K562 (cell line): ENCODE measurements around the gene AKAP13. TPM values are rescaled to one million over a fixed set of nuclear protein-coding genes. Genes with fewer than 3 reads are reported as not detected.

ENCODE experiments used
- ATAC-seq: fragments of 200-7000 bp; cut with Tn5 transposase; 3 replicates; pipeline ENCODE4 v1.9.1; 2020; ENCODE audit warnings: moderate library complexity
- BruUV-seq: library from RNA; stranded (reverse); fragments of 400-500 nt; replicated peaks from 2 replicates; lab custom pipeline; 2021; lab: Mats Ljungman, UMichigan
- CTCF ChIA-PET: fragments of 300-600 bp; formaldehyde crosslinking; extraction: SDS; loops from one replicate; lab custom pipeline; 2021; ENCODE audit warnings: low intra/inter-chr PET ratio; lab: Yijun Ruan, JAX
- POLR2A ChIA-PET: fragments of 300-600, 350-650 bp; sonication (Branson Sonifier 250); formaldehyde crosslinking; extraction: SDS; loops from one replicate; lab custom pipeline; 2021; ENCODE audit warnings: antibody characterized with exemption, inconsistent platforms; lab: Yijun Ruan, JAX
- DNase-seq, 4 experiments: peaks; one replicate each; pipeline versions ENCODE4 v3.0.0 to v3.0.0-alpha.2; 2011 to 2018; ENCODE audit warnings: low spot score in 3 of 4, mixed read lengths in 3 of 4; ENCODE audit errors: extremely low read depth in 1 of 4
- FAIRE-seq: peaks from 2 replicates; lab custom pipeline; 2011; peaks lifted over from hg19 to GRCh38; lab: Jason Lieb, UNC
- H2AFZ ChIP-seq: 2 replicates; pipeline ENCODE4 v1.6.0; 2011; ENCODE audit warnings: low read depth, low read length, control low read depth, inconsistent platforms
- H3K27ac ChIP-seq: fragments of 200-600 bp; 3 replicates; pipeline ENCODE4 v1.8.0; 2011; ENCODE audit warnings: low read depth, mild to moderate bottlenecking, control low read depth, inconsistent platforms, low read length, moderate library complexity, mixed read lengths; ENCODE audit errors: extremely low read depth
- H3K27me3 ChIP-seq, 2 experiments: fragments of 300-600 bp in 1 of 2; 2 replicates in 1 of 2; 3 replicates in 1 of 2; pipeline versions ENCODE4 v1.6.0 to v1.8.0; 2011; ENCODE audit warnings: inconsistent platforms in 2 of 2, low read length in 2 of 2, mild to moderate bottlenecking in 1 of 2, mixed read lengths in 1 of 2, moderate library complexity in 1 of 2; ENCODE audit not compliant: control insufficient read depth in 2 of 2, insufficient read depth in 2 of 2
- H3K36me3 ChIP-seq: fragments of 300-600 bp; 3 replicates; pipeline ENCODE4 v1.8.0; 2011; ENCODE audit warnings: mild to moderate bottlenecking, low read length, inconsistent platforms; ENCODE audit not compliant: control insufficient read depth, insufficient read depth
- H3K4me1 ChIP-seq, 2 experiments: fragments of 200-600 bp in 1 of 2; replicated peaks in 1 of 2; 2 replicates in 1 of 2; 3 replicates in 1 of 2; pipeline versions ENCODE4 v1.5.1 to v1.8.0; 2011; ENCODE audit warnings: inconsistent platforms in 2 of 2, low read length in 2 of 2, mild to moderate bottlenecking in 1 of 2, mixed read lengths in 1 of 2, moderate library complexity in 1 of 2; ENCODE audit not compliant: control insufficient read depth in 2 of 2, insufficient read depth in 2 of 2
- H3K4me2 ChIP-seq: 2 replicates; pipeline ENCODE4 v1.6.1; 2011; ENCODE audit warnings: low read length, control low read depth, inconsistent platforms, mixed read lengths; ENCODE audit not compliant: insufficient read depth
- H3K4me3 ChIP-seq: fragments of 200-600 bp; sonication (generic), shearing (Covaris generic); 2 replicates; pipeline ENCODE4 v1.5.1; 2016; ENCODE audit warnings: control low read depth, inconsistent platforms
- H3K79me2 ChIP-seq: fragments of 200-600 bp; 3 replicates; pipeline ENCODE4 v1.8.0; 2011; ENCODE audit warnings: low read length, inconsistent platforms; ENCODE audit not compliant: control insufficient read depth, insufficient read depth
- H3K9ac ChIP-seq, 2 experiments: 2 replicates each; pipeline versions ENCODE4 v1.6.0 to v1.6.1; 2011; ENCODE audit warnings: low read depth in 2 of 2, low read length in 2 of 2, control low read depth in 1 of 2, inconsistent platforms in 1 of 2, mild to moderate bottlenecking in 1 of 2, mixed read lengths in 1 of 2; ENCODE audit not compliant: insufficient read depth in 1 of 2
- H3K9me1 ChIP-seq: one replicate; pipeline ENCODE4 v1.6.0; 2011; ENCODE audit warnings: inconsistent platforms, mild to moderate bottlenecking, low read length, moderate library complexity; ENCODE audit not compliant: control insufficient read depth, insufficient read depth
- H3K9me3 ChIP-seq: replicated peaks from 2 replicates; pipeline ENCODE4 v1.5.1; 2011; ENCODE audit warnings: low read depth, low read length, inconsistent platforms; ENCODE audit not compliant: control insufficient read depth, insufficient read depth
- H4K20me1 ChIP-seq: replicated peaks from 2 replicates; pipeline ENCODE4 v1.6.1; 2011; ENCODE audit warnings: low read length, inconsistent platforms, mixed read lengths; ENCODE audit not compliant: control insufficient read depth, insufficient read depth
- CHD1 ChIP-seq: fragments of 200-600 bp; sonication (generic); IDR thresholded peaks from one replicate; pipeline ENCODE4 v1.6.1; 2012; ENCODE audit warnings: mild to moderate bottlenecking, moderate library complexity, low read length, inconsistent platforms
- HDAC1 ChIP-seq, 2 experiments: fragments of 450-650 bp; IDR thresholded peaks; 2 replicates each; pipeline ENCODE4 v1.6.1; 2016 to 2017; ENCODE audit warnings: inconsistent platforms in 1 of 2, mild to moderate bottlenecking in 1 of 2, moderate library complexity in 1 of 2
- HDGF ChIP-seq: fragments of 450-650 bp; IDR thresholded peaks from 2 replicates; pipeline ENCODE4 v1.6.1; 2016
- MAFK ChIP-seq: IDR thresholded peaks from 2 replicates; pipeline ENCODE4 v1.6.1; 2011; ENCODE audit warnings: low read length, improper control_type of control experiment
- TCFL5 ChIP-seq: fragments of 250-450 bp; sonication (Bioruptor Pico); conservative IDR thresholded peaks from 2 replicates; pipeline ENCODE4 v1.6.1; 2021; ENCODE audit warnings: mild to moderate bottlenecking, moderate library complexity, matching md5 sums
- ZEB2 ChIP-seq: fragments of 450-650 bp; IDR thresholded peaks from 2 replicates; pipeline ENCODE4 v1.6.1; 2016
- ZFP30 ChIP-seq: fragments of 250-450 bp; sonication (Bioruptor Pico); IDR thresholded peaks from 2 replicates; pipeline ENCODE4 v1.8.0; 2022; ENCODE audit warnings: moderate library complexity, mild to moderate bottlenecking, inconsistent platforms, borderline replicate concordance
- ZNF347 ChIP-seq: fragments of 450-650 bp; formaldehyde crosslinking; IDR thresholded peaks from 2 replicates; pipeline ENCODE4 v1.4.0; 2020; ENCODE audit warnings: low read depth, mild to moderate bottlenecking, moderate library complexity
- ZNF408 ChIP-seq: fragments of 250-450 bp; sonication (Bioruptor Pico); IDR thresholded peaks from 2 replicates; pipeline ENCODE4 v1.4.0; 2020; ENCODE audit warnings: low read depth, mild to moderate bottlenecking, moderate library complexity
- WGBS: fragments of 100-300 bp; shearing (Covaris generic); methylation state at CpG from one replicate; pipeline ENCODE4 v1.1.6; 2016; ENCODE audit warnings: low coverage, mixed read lengths; ENCODE audit not compliant: insufficient coverage; ENCODE audit errors: missing lambda C conversion rate; 5-methylcytosine and 5-hydroxymethylcytosine counted together
- in situ Hi-C: fragments of 300-500 bp; cut with MboI; formaldehyde crosslinking; loops from 4 replicates; pipeline ENCODE4 v1.15.0; 2018; ENCODE audit warnings: inconsistent platforms, mixed read lengths
- intact Hi-C: fragments of 100-400 bp; cut with micrococcal nuclease; formaldehyde crosslinking; loops from 2 replicates; pipeline ENCODE4 v1.14.2; 2022
- polyA plus RNA-seq, 8 experiments: library from polyadenylated mRNA; depleted of rRNA in 4 of 8; stranded (reverse) in 5 of 8; unstranded in 3 of 8; fragments of >200 nt; fragmentation: Nextera tagmentation in 2 of 8; fragmentation: Illumina TruSeq in 1 of 8; extraction: Ambion mirVana in 2 of 8; extraction: Trizol in 1 of 8; gene quantifications; 2 replicates each; pipeline versions ENCODE4 v1.2.1 to v1.2.3, GENCODE V29; 2011 to 2014; ENCODE audit warnings: inconsistent platforms in 1 of 8, missing spikeins in 1 of 8
- total RNA-seq, 7 experiments: library from RNA; depleted of rRNA in 6 of 7; stranded (reverse); fragments of >200 nt in 6 of 7; fragmentation: Illumina TruSeq in 2 of 7; extraction: Trizol in 2 of 7; gene quantifications; 2 replicates each; pipeline versions ENCODE4 v1.2.1 to v1.2.3, GENCODE V29; 2011 to 2021; ENCODE audit warnings: low replicate concordance in 1 of 7
- TF ChIP-seq, protein P1 (sequence below): sonication (generic); formaldehyde crosslinking; IDR thresholded peaks from 2 replicates; pipeline ENCODE4 v1.8.0; 2022; ENCODE audit warnings: missing genetic modification reagents, mild to moderate bottlenecking, moderate library complexity, borderline replicate concordance
- TF ChIP-seq, protein P2 (sequence below): fragments of 450-650 bp; IDR thresholded peaks from 2 replicates; pipeline ENCODE4 v1.6.1; 2016; ENCODE audit warnings: missing biosample characterization, missing genetic modification characterization
- TF ChIP-seq, protein P3 (sequence below): sonication (generic); formaldehyde crosslinking; IDR thresholded peaks from 2 replicates; pipeline ENCODE4 v1.8.0; 2022; ENCODE audit warnings: mild to moderate bottlenecking, missing genetic modification reagents
- TF ChIP-seq, protein P4 (sequence below): IDR thresholded peaks from 2 replicates; pipeline ENCODE4 v1.6.1; 2016; ENCODE audit warnings: missing genetic modification characterization, missing compliant biosample characterization
- TF ChIP-seq, protein P5 (sequence below): fragments of 450-650 bp; conservative IDR thresholded peaks from 2 replicates; pipeline ENCODE4 v1.6.1; 2016; ENCODE audit warnings: missing genetic modification characterization, low read depth, mild to moderate bottlenecking, missing compliant biosample characterization, moderate library complexity

AKAP13 gene
- total and polyA plus RNA-seq, 9 of the 15 experiments (the other 6 are each of a cell fraction or from before 2014, with no cell fraction given): 0.03 to 1.7 (median 0.42) TPM

DNA sequence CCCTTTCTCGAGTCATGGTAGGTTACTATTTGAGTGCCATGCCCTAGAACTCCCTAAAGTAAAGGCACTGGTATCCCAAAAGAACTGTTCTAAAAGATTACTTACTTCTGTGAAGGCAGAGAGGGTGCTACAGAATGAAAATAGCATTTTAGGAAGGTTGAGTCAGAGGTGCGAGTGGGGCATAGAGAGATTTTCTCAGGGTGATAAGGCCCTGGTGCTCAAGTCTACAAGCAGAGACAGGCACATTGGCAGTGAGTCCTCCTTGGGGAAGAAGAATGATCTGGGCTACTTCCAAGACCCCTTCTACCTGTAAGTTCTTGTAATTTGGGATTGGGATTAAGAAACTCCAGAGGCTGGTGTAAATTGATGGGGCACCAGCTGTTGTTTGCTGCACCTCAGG is 96.7 kb downstream of the AKAP13 start:
- no peak for FAIRE-seq
- ATAC-seq: no peak
- DNase-seq: no peak
- H4K20me1 ChIP-seq: no peaks in the 10 kb centered on the region
- intact Hi-C loops: no loop called here
- H3K9me3 ChIP-seq: no peaks in the 10 kb centered on the region
- CTCF ChIA-PET: no interaction called here
- H3K9me1 ChIP-seq: no peaks in the 10 kb centered on the region
- in situ Hi-C loops: no loop called here
- H3K9ac ChIP-seq: no peak overlapping the region
- H3K27me3 ChIP-seq: no peaks in the 10 kb centered on the region
- H3K79me2 ChIP-seq: no peaks in the 10 kb centered on the region
- H3K36me3 ChIP-seq: no peaks in the 10 kb centered on the region
- H3K4me3 ChIP-seq: no peak overlapping the region
- POLR2A ChIA-PET: no interaction called here
- TF ChIP-seq ZNF347 (CRISPR knock-in tag): no peak
- TF ChIP-seq, protein P1, sequence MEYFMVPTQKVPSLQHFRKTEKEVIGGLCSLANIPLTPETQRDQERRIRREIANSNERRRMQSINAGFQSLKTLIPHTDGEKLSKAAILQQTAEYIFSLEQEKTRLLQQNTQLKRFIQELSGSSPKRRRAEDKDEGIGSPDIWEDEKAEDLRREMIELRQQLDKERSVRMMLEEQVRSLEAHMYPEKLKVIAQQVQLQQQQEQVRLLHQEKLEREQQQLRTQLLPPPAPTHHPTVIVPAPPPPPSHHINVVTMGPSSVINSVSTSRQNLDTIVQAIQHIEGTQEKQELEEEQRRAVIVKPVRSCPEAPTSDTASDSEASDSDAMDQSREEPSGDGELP (CRISPR knock-in tag): no peak
- no peak for TF ChIP-seq ZFP30 (CRISPR knock-in tag)
- TF ChIP-seq, protein P2, sequence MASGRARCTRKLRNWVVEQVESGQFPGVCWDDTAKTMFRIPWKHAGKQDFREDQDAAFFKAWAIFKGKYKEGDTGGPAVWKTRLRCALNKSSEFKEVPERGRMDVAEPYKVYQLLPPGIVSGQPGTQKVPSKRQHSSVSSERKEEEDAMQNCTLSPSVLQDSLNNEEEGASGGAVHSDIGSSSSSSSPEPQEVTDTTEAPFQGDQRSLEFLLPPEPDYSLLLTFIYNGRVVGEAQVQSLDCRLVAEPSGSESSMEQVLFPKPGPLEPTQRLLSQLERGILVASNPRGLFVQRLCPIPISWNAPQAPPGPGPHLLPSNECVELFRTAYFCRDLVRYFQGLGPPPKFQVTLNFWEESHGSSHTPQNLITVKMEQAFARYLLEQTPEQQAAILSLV (tag): no peak
- TF ChIP-seq, protein P3, sequence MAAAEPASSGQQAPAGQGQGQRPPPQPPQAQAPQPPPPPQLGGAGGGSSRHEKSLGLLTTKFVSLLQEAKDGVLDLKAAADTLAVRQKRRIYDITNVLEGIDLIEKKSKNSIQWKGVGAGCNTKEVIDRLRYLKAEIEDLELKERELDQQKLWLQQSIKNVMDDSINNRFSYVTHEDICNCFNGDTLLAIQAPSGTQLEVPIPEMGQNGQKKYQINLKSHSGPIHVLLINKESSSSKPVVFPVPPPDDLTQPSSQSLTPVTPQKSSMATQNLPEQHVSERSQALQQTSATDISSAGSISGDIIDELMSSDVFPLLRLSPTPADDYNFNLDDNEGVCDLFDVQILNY: no peak
- TF ChIP-seq MAFK: no peak
- TF ChIP-seq ZNF408 (CRISPR knock-in tag): no peak
- no peak for TF ChIP-seq CHD1
- TF ChIP-seq, protein P4, sequence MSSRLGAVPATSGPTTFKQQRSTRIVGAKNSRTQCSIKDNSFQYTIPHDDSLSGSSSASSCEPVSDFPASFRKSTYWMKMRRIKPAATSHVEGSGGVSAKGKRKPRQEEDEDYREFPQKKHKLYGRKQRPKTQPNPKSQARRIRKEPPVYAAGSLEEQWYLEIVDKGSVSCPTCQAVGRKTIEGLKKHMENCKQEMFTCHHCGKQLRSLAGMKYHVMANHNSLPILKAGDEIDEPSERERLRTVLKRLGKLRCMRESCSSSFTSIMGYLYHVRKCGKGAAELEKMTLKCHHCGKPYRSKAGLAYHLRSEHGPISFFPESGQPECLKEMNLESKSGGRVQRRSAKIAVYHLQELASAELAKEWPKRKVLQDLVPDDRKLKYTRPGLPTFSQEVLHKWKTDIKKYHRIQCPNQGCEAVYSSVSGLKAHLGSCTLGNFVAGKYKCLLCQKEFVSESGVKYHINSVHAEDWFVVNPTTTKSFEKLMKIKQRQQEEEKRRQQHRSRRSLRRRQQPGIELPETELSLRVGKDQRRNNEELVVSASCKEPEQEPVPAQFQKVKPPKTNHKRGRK (tag): no peak
- no peak for TF ChIP-seq HDGF
- no peak for TF ChIP-seq HDAC1 (IDR thresholded peaks at IDR 0.05)
- no peak for TF ChIP-seq ZEB2
- TF ChIP-seq TCFL5 (CRISPR knock-in tag): no peak
- TF ChIP-seq, protein P5, sequence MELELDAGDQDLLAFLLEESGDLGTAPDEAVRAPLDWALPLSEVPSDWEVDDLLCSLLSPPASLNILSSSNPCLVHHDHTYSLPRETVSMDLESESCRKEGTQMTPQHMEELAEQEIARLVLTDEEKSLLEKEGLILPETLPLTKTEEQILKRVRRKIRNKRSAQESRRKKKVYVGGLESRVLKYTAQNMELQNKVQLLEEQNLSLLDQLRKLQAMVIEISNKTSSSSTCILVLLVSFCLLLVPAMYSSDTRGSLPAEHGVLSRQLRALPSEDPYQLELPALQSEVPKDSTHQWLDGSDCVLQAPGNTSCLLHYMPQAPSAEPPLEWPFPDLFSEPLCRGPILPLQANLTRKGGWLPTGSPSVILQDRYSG (tag): no peak
- TF ChIP-seq, all 486 proteins: peak for 0
- H3K27ac ChIP-seq: no peak overlapping the region
- H2AFZ ChIP-seq: no peak overlapping the region
- no peak overlapping the region for H3K4me2 ChIP-seq
- no peaks in the 10 kb centered on the region for H3K4me1 ChIP-seq
- 0% methylated on average over 2 of the region's 2 CpGs for WGBS
- BruUV-seq: no TSS peak
